Activated T-helper 17 cell treated with anti-CD3 and anti-CD28 coated beads, Interleukin-2, amount 50 U/mL, for 72 hours (primary cell): ENCODE results near the gene MYO9A. TPM values are rescaled to one million over a fixed set of nuclear protein-coding genes. Genes with fewer than 3 reads are reported as not detected.
A peak's percentile ranks its signal among the peaks of the same experiment; 100 is the strongest.
"Not testable (repeated sequence)": the region's sequence is repeated elsewhere in the genome, so short reads cannot be mapped to it uniquely, and the experiment has no call there.

Experiments used
- ATAC-seq: fragments of 150-1000 bp; cut with Tn5 transposase; replicated peaks from 2 replicates; pipeline ENCODE4 v1.10.0; 2021; ENCODE audit warnings: mild to moderate bottlenecking, moderate library complexity
- H3K27ac Mint-ChIP-seq: one replicate; pipeline ENCODE4 v1.8.0; 2022; ENCODE audit warnings: mixed read lengths
- H3K27me3 Mint-ChIP-seq: one replicate; pipeline ENCODE4 v1.8.0; 2022; ENCODE audit warnings: mixed read lengths
- H3K36me3 Mint-ChIP-seq: one replicate; pipeline ENCODE4 v1.8.0; 2022; ENCODE audit warnings: low read depth, mild to moderate bottlenecking, mixed read lengths
- H3K4me1 Mint-ChIP-seq: one replicate; pipeline ENCODE4 v1.8.0; 2022; ENCODE audit warnings: mixed read lengths
- H3K4me3 Mint-ChIP-seq: one replicate; pipeline ENCODE4 v1.8.0; 2022; ENCODE audit warnings: mild to moderate bottlenecking, mixed read lengths
- H3K9me3 Mint-ChIP-seq: one replicate; pipeline ENCODE4 v1.8.0; 2022; ENCODE audit warnings: mixed read lengths
- total RNA-seq, 2 donors: library from RNA; stranded (reverse); gene quantifications; one replicate each; pipeline ENCODE4 v1.2.3, GENCODE V29; 2022

MYO9A gene
- total RNA-seq, 2 donors from 2014 or later = 20.5 to 29.3 TPM

GRCh38 chr15:72124218-72124617 lies 6.3 kb upstream of the MYO9A start:
- no peaks in the 10 kb centered on the region for H3K36me3 Mint-ChIP-seq
- H3K27me3 Mint-ChIP-seq = no peaks in the 10 kb centered on the region
- no peak overlapping the region for H3K27ac Mint-ChIP-seq
- H3K4me3 Mint-ChIP-seq = no peak overlapping the region
- peaks cover under 1% of the 10 kb centered on the region for H3K4me1 Mint-ChIP-seq
- no peak for ATAC-seq
- no peaks in the 10 kb centered on the region for H3K9me3 Mint-ChIP-seq

- Mint-ChIP-seq H3K4me3 (peak overlapping the region; percentile 99), H3K27me3 (no peaks in the 10 kb centered on the region), H3K36me3 (peaks cover 4% of the 10 kb centered on the region), H3K27ac (peak overlapping the region; percentile 98), H3K9me3 (no peaks in the 10 kb centered on the region), H3K4me1 (peaks cover 29% of the 10 kb centered on the region)
- peak; percentile 76 for ATAC-seq
These were observed 399 bp downstream of the MYO9A start for GRCh38 chr15:72117486-72118016.

- Mint-ChIP-seq H3K36me3 (peaks cover 4% of the 10 kb centered on the region), H3K27me3 (no peaks in the 10 kb centered on the region), H3K9me3 (no peaks in the 10 kb centered on the region), H3K4me1 (peaks cover 29% of the 10 kb centered on the region), H3K4me3 (peak overlapping the region; percentile 99), H3K27ac (peak overlapping the region; percentile 88)
- ATAC-seq = peak; percentile 0
These were observed 1.0 kb downstream of the MYO9A start for GRCh38 chr15:72116731-72117485.

GRCh38 chr15:72113347-72114031 lies 4.5 kb downstream of the MYO9A start:
- Mint-ChIP-seq H3K4me1 (peaks cover 21% of the 10 kb centered on the region), H3K4me3 (no peak overlapping the region), H3K27ac (no peak overlapping the region), H3K27me3 (no peaks in the 10 kb centered on the region), H3K36me3 (peaks cover 4% of the 10 kb centered on the region), H3K9me3 (no peaks in the 10 kb centered on the region)
- ATAC-seq = no peak

- H3K27me3 Mint-ChIP-seq = no peaks in the 10 kb centered on the region
- peaks cover 4% of the 10 kb centered on the region for H3K36me3 Mint-ChIP-seq
- no peak overlapping the region for H3K4me3 Mint-ChIP-seq
- H3K4me1 Mint-ChIP-seq = peaks cover 21% of the 10 kb centered on the region
- H3K27ac Mint-ChIP-seq = no peak overlapping the region
- H3K9me3 Mint-ChIP-seq = no peaks in the 10 kb centered on the region
- no peak for ATAC-seq
These were observed 5.1 kb downstream of the MYO9A start for GRCh38 chr15:72112805-72113204.

- H3K27ac Mint-ChIP-seq = no peak overlapping the region
- H3K27me3 Mint-ChIP-seq = no peaks in the 10 kb centered on the region
- no peaks in the 10 kb centered on the region for H3K9me3 Mint-ChIP-seq
- peaks cover 21% of the 10 kb centered on the region for H3K4me1 Mint-ChIP-seq
- H3K4me3 Mint-ChIP-seq = no peak overlapping the region
- ATAC-seq = no peak
- H3K36me3 Mint-ChIP-seq = peaks cover 4% of the 10 kb centered on the region
These were observed 5.8 kb downstream of the MYO9A start for GRCh38 chr15:72112116-72112515.

GRCh38 chr15:72110355-72110754 lies 7.6 kb downstream of the MYO9A start:
- Mint-ChIP-seq H3K9me3 (no peaks in the 10 kb centered on the region), H3K36me3 (no peaks in the 10 kb centered on the region), H3K4me1 (peaks cover 13% of the 10 kb centered on the region), H3K27me3 (no peaks in the 10 kb centered on the region), H3K27ac (no peak overlapping the region), H3K4me3 (no peak overlapping the region)
- ATAC-seq = no peak

- Mint-ChIP-seq H3K27me3 (no peaks in the 10 kb centered on the region), H3K27ac (no peak overlapping the region), H3K4me1 (no peaks in the 10 kb centered on the region), H3K4me3 (no peak overlapping the region), H3K9me3 (no peaks in the 10 kb centered on the region), H3K36me3 (no peaks in the 10 kb centered on the region)
- ATAC-seq = no peak
These were observed 11.9 kb downstream of the MYO9A start for GRCh38 chr15:72106068-72106467.

- Mint-ChIP-seq H3K27ac (no peak overlapping the region), H3K9me3 (no peaks in the 10 kb centered on the region), H3K36me3 (no peaks in the 10 kb centered on the region), H3K27me3 (no peaks in the 10 kb centered on the region), H3K4me1 (no peaks in the 10 kb centered on the region), H3K4me3 (no peak overlapping the region)
- ATAC-seq = no peak
These were observed 12.8 kb downstream of the MYO9A start for GRCh38 chr15:72105111-72105510.

GRCh38 chr15:72100551-72100950 lies 17.4 kb downstream of the MYO9A start:
- not testable (repeated sequence) for H3K4me3 Mint-ChIP-seq, ATAC-seq, H3K4me1 Mint-ChIP-seq, H3K27me3 Mint-ChIP-seq, H3K27ac Mint-ChIP-seq, H3K9me3 Mint-ChIP-seq
- peaks cover 12% of the 10 kb centered on the region for H3K36me3 Mint-ChIP-seq

GRCh38 chr15:72099155-72099554 lies 18.8 kb downstream of the MYO9A start:
- no peaks in the 10 kb centered on the region for H3K4me1 Mint-ChIP-seq
- H3K4me3 Mint-ChIP-seq = no peak overlapping the region
- H3K9me3 Mint-ChIP-seq = no peaks in the 10 kb centered on the region
- no peaks in the 10 kb centered on the region for H3K27me3 Mint-ChIP-seq
- ATAC-seq = no peak
- H3K27ac Mint-ChIP-seq = no peak overlapping the region
- peaks cover 12% of the 10 kb centered on the region for H3K36me3 Mint-ChIP-seq

GRCh38 chr15:72098040-72098439 lies 19.9 kb downstream of the MYO9A start:
- Mint-ChIP-seq H3K9me3 (no peaks in the 10 kb centered on the region), H3K4me1 (no peaks in the 10 kb centered on the region), H3K27ac (no peak overlapping the region), H3K27me3 (no peaks in the 10 kb centered on the region), H3K36me3 (peaks cover 12% of the 10 kb centered on the region), H3K4me3 (no peak overlapping the region)
- no peak for ATAC-seq

- ATAC-seq = no peak
- Mint-ChIP-seq H3K27ac (no peak overlapping the region), H3K36me3 (peaks cover 12% of the 10 kb centered on the region), H3K4me1 (no peaks in the 10 kb centered on the region), H3K4me3 (no peak overlapping the region), H3K9me3 (no peaks in the 10 kb centered on the region), H3K27me3 (no peaks in the 10 kb centered on the region)
These were observed 21.2 kb downstream of the MYO9A start for GRCh38 chr15:72096796-72097195.

- Mint-ChIP-seq H3K9me3 (no peaks in the 10 kb centered on the region), H3K4me3 (no peak overlapping the region), H3K4me1 (peaks cover 4% of the 10 kb centered on the region), H3K27ac (no peak overlapping the region), H3K36me3 (peaks cover 12% of the 10 kb centered on the region), H3K27me3 (no peaks in the 10 kb centered on the region)
- no peak for ATAC-seq
These were observed 25.3 kb downstream of the MYO9A start for GRCh38 chr15:72092691-72093090.

- peaks cover 4% of the 10 kb centered on the region for H3K4me1 Mint-ChIP-seq
- H3K9me3 Mint-ChIP-seq = no peaks in the 10 kb centered on the region
- no peak for ATAC-seq
- no peaks in the 10 kb centered on the region for H3K27me3 Mint-ChIP-seq
- H3K36me3 Mint-ChIP-seq = peaks cover 8% of the 10 kb centered on the region
- no peak overlapping the region for H3K27ac Mint-ChIP-seq
- H3K4me3 Mint-ChIP-seq = no peak overlapping the region
These were observed 25.9 kb downstream of the MYO9A start for GRCh38 chr15:72092006-72092405.
